Measurements from ENCODE around the gene HAO2.

Gene HAO2

DNA sequence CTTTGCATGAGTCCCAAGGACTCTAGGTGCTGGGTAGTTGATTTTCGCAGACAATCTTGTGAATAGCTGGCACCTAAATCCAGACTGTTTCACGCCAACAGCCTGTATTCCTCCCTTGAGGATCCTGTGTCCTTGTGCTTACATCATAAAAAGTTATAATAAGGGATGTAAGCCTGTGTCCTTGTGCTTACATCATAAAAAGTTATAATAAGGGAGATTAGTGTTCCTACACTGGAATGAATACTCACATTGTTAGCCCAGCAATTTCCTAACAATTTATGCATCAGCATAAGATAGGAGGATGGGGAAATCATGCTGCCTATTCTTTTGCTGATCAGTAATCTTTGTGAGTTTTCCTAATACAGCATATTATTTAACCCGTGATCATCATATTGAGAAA is 42.4 kb downstream of the HAO2 start:
- Histone ChIP-seq H3K27ac (no peak overlapping the region), H3K4me3 (ENCODE audit: low read depth, low read length) (no peak overlapping the region), H3K9me3 (ENCODE audit: severe bottlenecking) (no peaks in the 10 kb centered on the region), H3K36me3 (no peaks in the 10 kb centered on the region), H3K27me3 (ENCODE audit: insufficient read depth, low read depth, severe bottlenecking) (no peaks in the 10 kb centered on the region)
- TF ChIP-seq, protein P1, sequence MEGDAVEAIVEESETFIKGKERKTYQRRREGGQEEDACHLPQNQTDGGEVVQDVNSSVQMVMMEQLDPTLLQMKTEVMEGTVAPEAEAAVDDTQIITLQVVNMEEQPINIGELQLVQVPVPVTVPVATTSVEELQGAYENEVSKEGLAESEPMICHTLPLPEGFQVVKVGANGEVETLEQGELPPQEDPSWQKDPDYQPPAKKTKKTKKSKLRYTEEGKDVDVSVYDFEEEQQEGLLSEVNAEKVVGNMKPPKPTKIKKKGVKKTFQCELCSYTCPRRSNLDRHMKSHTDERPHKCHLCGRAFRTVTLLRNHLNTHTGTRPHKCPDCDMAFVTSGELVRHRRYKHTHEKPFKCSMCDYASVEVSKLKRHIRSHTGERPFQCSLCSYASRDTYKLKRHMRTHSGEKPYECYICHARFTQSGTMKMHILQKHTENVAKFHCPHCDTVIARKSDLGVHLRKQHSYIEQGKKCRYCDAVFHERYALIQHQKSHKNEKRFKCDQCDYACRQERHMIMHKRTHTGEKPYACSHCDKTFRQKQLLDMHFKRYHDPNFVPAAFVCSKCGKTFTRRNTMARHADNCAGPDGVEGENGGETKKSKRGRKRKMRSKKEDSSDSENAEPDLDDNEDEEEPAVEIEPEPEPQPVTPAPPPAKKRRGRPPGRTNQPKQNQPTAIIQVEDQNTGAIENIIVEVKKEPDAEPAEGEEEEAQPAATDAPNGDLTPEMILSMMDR (IDR thresholded peaks at IDR 0.05; ENCODE audit: low read depth, low read length) = no peak
- no peak for DNase-seq

DNA sequence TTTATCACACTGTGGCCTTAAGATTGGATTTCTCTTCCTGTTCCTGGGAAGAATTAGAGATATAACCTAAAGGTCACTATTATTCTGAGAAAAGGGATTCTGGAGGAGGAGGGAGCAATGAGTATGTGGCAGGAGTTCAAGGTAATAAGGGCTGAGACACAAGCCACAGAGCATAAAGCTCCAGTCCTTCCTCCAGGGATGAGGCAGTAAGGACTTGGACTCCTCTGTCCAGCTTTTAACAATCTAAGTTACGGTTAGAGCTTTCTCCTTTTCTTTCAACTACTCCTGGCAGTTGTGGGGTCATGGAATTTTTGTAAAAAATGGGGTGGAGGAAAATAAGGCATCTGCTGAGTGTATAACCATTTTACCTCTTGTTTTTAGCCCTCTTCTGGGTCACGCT is 46.4 kb downstream of the HAO2 start, which contains the start of gene HSD3B2:
TSS of gene HSD3B2 (plus strand) at position 201 of the 400 bp plus-strand sequence. CDS start 270 bp downstream, outside the sequence.
- peaks cover 2% of the 10 kb centered on the region for H3K27me3 ChIP-seq (ENCODE audit: insufficient read depth, low read depth, severe bottlenecking)

DNA sequence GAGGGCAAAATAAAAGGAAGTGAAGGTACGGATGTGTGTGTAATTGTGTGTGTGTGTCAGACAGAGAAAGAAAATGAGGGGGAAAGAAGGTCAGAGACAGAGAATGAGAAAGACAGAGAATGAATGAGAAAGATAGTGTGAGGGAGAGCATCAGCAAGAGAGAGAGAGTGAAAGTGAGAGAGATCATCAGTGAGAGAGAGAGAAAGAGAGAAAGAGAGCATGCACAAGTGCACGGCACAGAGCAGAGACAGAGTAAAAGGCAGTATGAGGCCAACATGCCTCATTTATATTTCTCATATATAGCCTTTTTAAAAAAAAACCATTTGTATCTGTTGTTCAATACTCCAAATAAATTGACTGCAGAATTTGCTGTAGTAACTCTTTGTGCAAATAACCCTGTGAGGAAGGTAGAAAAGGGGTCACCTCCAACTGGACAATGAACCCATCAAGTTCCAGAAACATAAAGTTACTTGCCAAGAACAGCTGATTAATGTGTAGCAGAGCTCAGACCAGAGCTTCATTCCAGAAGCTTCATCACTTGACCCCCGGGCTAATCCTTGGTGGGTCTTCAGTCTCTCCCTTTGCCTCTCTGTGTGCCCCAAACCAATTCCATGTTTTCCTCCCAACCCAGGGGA is 47.5 kb downstream of the HAO2 start:
- DNase-seq = no peak
- Histone ChIP-seq H3K36me3 (no peaks in the 10 kb centered on the region), H3K9me3 (ENCODE audit: severe bottlenecking) (no peaks in the 10 kb centered on the region), H3K27me3 (ENCODE audit: insufficient read depth, low read depth, severe bottlenecking) (peaks cover 2% of the 10 kb centered on the region), H3K4me3 (ENCODE audit: low read depth, low read length) (no peak overlapping the region), H3K27ac (no peak overlapping the region)
- TF ChIP-seq, protein P1 (IDR thresholded peaks at IDR 0.05; ENCODE audit: low read depth, low read length) = no peak

More for the DNA sequence above, 46.4 kb downstream of the HAO2 start, which contains the start of gene HSD3B2:
- TF ChIP-seq, protein P1 (IDR thresholded peaks at IDR 0.05; ENCODE audit: low read depth, low read length) = no peak
- no peak for DNase-seq
- Histone ChIP-seq H3K27ac (no peak within 1 kb of the TSS), H3K36me3 (no peaks in the 10 kb centered on the region), H3K9me3 (ENCODE audit: severe bottlenecking) (no peaks in the 10 kb centered on the region), H3K4me3 (ENCODE audit: low read depth, low read length) (no peak within 1 kb of the TSS)

DNA sequence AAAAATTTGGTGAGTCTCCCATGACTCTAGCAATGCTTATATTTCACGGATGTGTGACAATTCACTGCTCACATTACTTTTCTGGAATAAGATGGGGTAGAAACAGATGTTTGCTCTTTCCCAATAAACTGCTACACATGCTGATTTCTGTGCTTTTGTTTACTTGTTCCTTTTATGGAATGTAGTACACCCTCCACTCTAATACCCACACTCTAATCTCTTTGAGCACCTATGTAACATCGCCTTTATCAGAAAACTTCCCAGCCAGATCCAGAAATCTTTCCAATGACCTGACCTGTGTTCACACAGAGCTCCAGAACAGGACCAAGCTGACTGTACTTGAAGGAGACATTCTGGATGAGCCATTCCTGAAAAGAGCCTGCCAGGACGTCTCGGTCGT is 50.5 kb downstream of the HAO2 start:
- Histone ChIP-seq H3K27me3 (ENCODE audit: insufficient read depth, low read depth, severe bottlenecking) (peaks cover 2% of the 10 kb centered on the region), H3K27ac (no peak overlapping the region), H3K36me3 (no peaks in the 10 kb centered on the region), H3K4me3 (ENCODE audit: low read depth, low read length) (no peak overlapping the region), H3K9me3 (ENCODE audit: severe bottlenecking) (no peaks in the 10 kb centered on the region)
- no peak for DNase-seq
- TF ChIP-seq, protein P1 (IDR thresholded peaks at IDR 0.05; ENCODE audit: low read depth, low read length) = no peak

DNA sequence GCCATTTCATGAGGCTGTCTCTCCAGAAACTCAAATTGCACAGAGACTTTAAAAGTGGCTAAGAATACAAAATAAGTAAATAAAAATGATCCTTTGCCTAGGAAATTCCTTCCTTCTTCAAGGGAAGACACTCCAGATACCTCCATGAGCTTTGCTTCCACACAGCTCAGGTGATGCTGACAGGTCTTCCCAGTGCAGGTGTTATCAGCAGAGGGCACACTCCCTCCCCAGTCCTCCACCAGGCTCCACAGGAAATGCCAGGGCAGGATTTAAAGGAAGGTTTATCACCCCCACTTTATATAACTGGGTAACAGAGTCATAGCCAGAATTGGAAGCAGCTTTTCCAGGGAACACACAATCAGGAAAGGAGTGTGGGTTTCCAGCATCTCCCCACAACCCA is 52.1 kb downstream of the HAO2 start:
- no peak for DNase-seq
- Histone ChIP-seq H3K27ac (no peak overlapping the region), H3K36me3 (no peaks in the 10 kb centered on the region), H3K9me3 (ENCODE audit: severe bottlenecking) (no peaks in the 10 kb centered on the region), H3K4me3 (ENCODE audit: low read depth, low read length) (no peak overlapping the region), H3K27me3 (ENCODE audit: insufficient read depth, low read depth, severe bottlenecking) (peaks cover 2% of the 10 kb centered on the region)
- TF ChIP-seq, protein P1 (IDR thresholded peaks at IDR 0.05; ENCODE audit: low read depth, low read length) = no peak

DNA sequence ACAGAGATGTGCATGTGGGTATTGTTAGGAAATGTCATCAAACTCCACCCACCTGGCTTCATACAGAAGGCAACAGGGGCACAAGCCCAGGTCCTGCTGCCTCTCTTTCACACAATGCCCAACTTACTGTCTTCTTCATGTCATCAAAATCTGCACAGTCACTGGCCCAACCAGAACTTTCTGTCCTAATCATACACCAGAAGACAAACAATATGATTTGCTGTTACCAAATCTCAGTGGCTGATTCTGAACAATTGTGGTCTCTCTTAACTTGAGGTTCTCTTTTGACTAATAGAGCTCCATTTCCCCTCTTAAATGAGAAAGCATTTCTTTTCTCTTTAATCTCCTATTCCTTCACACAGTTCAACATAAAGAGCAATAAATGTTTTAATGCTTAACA is 54.0 kb downstream of the HAO2 start:
- Histone ChIP-seq H3K36me3 (no peaks in the 10 kb centered on the region), H3K27me3 (ENCODE audit: insufficient read depth, low read depth, severe bottlenecking) (no peaks in the 10 kb centered on the region), H3K4me3 (ENCODE audit: low read depth, low read length) (no peak overlapping the region), H3K27ac (no peak overlapping the region), H3K9me3 (ENCODE audit: severe bottlenecking) (no peaks in the 10 kb centered on the region)
- TF ChIP-seq, protein P1 (IDR thresholded peaks at IDR 0.05; ENCODE audit: low read depth, low read length) = no peak
- no peak for DNase-seq

Measured in WERI-Rb-1 (cell line).